ENCODE results near the gene NOL3.

NOL3 gene

DNA sequence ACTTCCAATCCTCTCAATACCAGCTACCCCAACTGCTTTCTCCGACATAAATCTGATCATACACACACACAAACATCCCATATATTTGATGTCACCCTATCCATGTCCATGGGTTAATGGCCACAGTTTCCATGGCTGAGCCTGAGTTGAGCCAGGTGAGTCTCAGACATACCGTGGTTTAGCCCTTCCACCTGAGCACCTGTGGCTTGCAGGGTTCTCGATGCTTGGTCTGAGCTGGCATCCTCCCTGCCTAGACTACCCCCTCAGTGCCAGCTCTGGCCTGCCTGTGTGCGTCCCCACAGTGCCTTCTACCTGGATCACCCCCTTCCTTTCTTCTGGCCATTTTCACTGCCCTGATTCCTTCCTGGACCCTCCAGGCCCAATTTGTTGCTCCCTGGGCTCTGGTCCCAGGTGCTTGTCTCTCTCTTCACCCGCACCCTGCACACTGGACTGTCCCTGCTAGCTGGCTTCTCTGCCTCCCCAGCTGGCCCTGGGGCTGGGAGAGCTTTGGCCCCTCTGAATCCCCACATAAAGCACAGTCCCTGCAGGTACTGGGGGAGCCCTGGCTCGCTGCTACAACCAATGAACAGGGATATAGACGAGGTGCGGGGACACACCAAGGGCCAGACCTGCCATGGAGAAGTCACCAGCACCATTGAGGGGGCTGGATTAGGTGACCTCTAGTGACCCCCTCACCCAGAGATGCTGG, 35.9 kb downstream of the NOL3 start:
- no peaks in the 10 kb centered on the region for H3K9me3 Mint-ChIP-seq
- H3K4me1 Mint-ChIP-seq = no peaks in the 10 kb centered on the region
- H3K27me3 Mint-ChIP-seq (ENCODE audit: low read depth, poor library complexity) = peaks cover 4% of the 10 kb centered on the region
- H3K4me3 Mint-ChIP-seq = no peak overlapping the region
- H3K36me3 Mint-ChIP-seq (ENCODE audit: low read depth) = no peaks in the 10 kb centered on the region
- TF ChIP-seq, protein P1, sequence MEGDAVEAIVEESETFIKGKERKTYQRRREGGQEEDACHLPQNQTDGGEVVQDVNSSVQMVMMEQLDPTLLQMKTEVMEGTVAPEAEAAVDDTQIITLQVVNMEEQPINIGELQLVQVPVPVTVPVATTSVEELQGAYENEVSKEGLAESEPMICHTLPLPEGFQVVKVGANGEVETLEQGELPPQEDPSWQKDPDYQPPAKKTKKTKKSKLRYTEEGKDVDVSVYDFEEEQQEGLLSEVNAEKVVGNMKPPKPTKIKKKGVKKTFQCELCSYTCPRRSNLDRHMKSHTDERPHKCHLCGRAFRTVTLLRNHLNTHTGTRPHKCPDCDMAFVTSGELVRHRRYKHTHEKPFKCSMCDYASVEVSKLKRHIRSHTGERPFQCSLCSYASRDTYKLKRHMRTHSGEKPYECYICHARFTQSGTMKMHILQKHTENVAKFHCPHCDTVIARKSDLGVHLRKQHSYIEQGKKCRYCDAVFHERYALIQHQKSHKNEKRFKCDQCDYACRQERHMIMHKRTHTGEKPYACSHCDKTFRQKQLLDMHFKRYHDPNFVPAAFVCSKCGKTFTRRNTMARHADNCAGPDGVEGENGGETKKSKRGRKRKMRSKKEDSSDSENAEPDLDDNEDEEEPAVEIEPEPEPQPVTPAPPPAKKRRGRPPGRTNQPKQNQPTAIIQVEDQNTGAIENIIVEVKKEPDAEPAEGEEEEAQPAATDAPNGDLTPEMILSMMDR (IDR thresholded peaks at IDR 0.05) = no peak
- peak overlapping the region; percentile 68 for H3K27ac Mint-ChIP-seq
- DNase-seq = no peak

DNA sequence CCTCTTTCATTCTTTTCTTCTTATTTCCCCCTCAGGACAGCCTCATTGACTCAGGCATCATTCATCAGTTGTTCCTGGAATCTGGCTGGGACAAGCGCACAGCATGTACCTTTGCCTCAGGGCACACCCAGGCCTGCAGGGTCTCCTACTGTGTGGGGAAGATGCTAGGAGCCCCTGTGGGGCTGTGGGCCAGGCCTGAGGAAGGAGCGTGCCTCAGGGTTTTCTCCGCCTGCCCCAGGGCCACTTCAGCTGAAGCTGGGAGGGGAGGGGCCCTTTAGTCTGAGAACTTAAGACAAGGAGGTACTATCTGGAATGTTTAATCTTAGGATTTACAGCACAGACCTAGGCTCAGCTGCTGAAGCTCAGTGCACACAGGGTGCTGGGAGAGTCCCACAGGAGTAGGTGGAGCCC, 36.5 kb downstream of the NOL3 start:
- H3K9me3 Mint-ChIP-seq = no peaks in the 10 kb centered on the region
- no peaks in the 10 kb centered on the region for H3K4me1 Mint-ChIP-seq
- peak overlapping the region; percentile 68 for H3K27ac Mint-ChIP-seq
- DNase-seq = no peak
- no peaks in the 10 kb centered on the region for H3K36me3 Mint-ChIP-seq (ENCODE audit: low read depth)
- TF ChIP-seq, protein P1 (IDR thresholded peaks at IDR 0.05) = no peak
- H3K4me3 Mint-ChIP-seq = no peak overlapping the region
- H3K27me3 Mint-ChIP-seq (ENCODE audit: low read depth, poor library complexity) = peaks cover 4% of the 10 kb centered on the region

DNA sequence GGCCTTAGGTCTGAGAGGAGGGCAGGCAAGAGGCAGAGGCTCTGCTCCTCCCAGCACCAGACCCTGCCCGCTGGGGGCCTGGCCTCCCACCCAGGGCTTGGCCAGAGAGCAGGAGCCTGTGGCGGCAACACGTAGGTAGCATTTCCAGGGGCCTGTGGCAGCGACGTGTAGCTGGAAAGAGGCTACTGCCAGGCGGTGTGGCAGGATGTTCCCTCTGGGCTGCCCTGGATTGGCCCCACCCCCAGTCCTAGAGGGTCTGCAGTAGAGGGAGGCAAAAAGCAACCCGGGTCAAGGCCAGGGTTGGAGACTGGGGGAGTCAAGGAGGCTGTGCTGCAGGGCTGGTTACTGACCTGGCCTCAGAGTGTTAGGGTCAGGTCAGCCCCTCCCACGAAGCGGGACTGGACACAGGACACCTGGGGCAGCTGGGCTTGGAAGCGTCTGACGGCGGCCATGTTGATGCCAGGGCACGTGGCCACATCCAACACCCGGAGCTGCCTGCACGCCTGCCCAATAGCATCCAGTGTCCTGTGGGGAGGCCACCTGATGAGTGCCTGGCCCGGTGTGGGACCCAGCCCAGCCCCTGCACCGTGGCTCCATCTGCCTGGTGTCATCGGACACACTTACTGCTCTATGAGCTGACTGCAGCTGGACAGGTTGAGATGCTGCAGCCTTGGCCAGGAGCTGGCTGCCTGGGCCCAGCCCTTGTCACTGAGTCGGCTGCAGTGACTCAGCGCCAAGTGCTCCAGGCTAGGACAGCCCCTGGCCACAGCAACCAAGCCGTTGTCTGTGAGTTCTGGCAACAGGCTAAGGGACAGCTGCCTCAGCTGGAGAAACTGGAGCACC, 37.1 kb downstream of the NOL3 start:
- H3K4me3 Mint-ChIP-seq = no peak overlapping the region
- H3K9me3 Mint-ChIP-seq = no peaks in the 10 kb centered on the region
- TF ChIP-seq, protein P1 (IDR thresholded peaks at IDR 0.05) = no peak
- peaks cover 6% of the 10 kb centered on the region for H3K27me3 Mint-ChIP-seq (ENCODE audit: low read depth, poor library complexity)
- no peaks in the 10 kb centered on the region for H3K36me3 Mint-ChIP-seq (ENCODE audit: low read depth)
- no peak for DNase-seq
- no peak overlapping the region for H3K27ac Mint-ChIP-seq
- no peaks in the 10 kb centered on the region for H3K4me1 Mint-ChIP-seq

DNA sequence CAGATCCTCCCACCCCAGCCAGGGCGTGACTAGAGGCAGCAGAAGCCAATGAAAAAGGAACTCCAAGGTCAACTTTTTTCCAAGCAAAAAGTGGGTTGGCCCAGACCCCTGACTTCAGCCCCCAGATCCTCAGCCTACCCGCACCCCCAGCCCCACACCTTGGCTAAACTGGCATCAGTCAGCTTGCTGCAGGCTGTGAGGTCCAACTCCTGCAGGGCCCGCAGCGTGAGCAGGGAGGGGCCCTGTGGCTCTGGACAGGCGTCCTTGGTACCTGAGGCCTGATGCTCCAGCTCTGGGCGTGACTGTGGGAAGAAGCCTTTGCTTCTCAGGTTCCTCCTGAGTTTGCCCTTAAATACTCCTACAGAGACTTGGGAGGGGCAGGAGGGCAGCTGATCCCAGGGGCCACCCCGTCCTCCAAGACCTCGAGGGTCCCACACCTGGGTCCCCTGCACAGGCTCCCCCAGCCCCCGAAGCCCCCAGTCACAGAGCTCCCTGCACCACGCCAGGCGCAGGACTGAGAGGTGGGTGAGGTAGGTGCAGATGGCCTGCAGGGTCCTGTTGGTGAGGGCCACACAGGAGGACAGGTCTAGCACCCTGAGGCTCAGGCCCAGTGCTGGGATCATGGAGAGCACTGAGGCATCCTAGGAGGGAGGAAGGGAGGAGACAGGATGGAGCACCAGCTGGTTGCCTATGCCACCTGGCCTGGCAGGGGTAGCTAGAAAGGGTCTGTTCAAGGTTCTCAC, 38.0 kb downstream of the NOL3 start:
- H3K27ac Mint-ChIP-seq = no peak overlapping the region
- no peaks in the 10 kb centered on the region for H3K9me3 Mint-ChIP-seq
- no peak for DNase-seq
- H3K27me3 Mint-ChIP-seq (ENCODE audit: low read depth, poor library complexity) = peaks cover 7% of the 10 kb centered on the region
- H3K4me3 Mint-ChIP-seq = no peak overlapping the region
- H3K4me1 Mint-ChIP-seq = no peaks in the 10 kb centered on the region
- TF ChIP-seq, protein P1 (IDR thresholded peaks at IDR 0.05) = no peak
- no peaks in the 10 kb centered on the region for H3K36me3 Mint-ChIP-seq (ENCODE audit: low read depth)

DNA sequence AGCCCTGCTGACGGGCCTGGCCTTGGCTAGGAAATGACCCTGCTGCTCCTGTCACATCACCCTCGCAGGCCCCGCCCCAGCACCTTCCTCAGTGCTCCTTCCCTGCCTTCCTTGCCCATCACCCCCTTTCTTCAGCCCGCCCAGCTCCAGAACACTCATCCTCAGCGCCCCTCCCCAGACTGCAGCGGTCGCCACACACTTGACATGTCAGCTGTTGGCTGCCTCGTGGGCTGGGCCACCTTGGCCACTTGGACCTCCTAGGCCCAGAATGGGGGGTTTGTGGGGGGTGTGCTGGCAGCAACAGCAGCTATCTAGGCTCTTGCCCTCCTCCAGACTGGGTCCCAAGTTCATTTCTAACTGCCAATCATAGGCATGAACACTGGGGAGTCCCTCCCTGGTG, 39.2 kb downstream of the NOL3 start:
- Mint-ChIP-seq H3K27me3 (ENCODE audit: low read depth, poor library complexity) (peaks cover 10% of the 10 kb centered on the region), H3K27ac (no peak overlapping the region), H3K36me3 (ENCODE audit: low read depth) (no peaks in the 10 kb centered on the region), H3K4me1 (no peaks in the 10 kb centered on the region), H3K9me3 (no peaks in the 10 kb centered on the region), H3K4me3 (no peak overlapping the region)
- TF ChIP-seq, protein P1 (IDR thresholded peaks at IDR 0.05) = no peak
- DNase-seq = no peak
